Body of pancreas (tissue), 4 donors: Measurements from ENCODE around the gene PRDM16.

Experiments used
- POLR2A ChIP-seq, 3 donors: fragments of 450-650 bp; IDR thresholded peaks; one replicate each; pipeline ENCODE4 v1.6.1; 2016; ENCODE audit warnings: antibody characterized with exemption in 3 of 3, mild to moderate bottlenecking in 2 of 3
- TF ChIP-seq, protein P1 (sequence below), 7 experiments: fragments of 450-650 bp in 4 of 7; fragments of 200-600 bp in 3 of 7; sonication (generic) in 3 of 7; IDR thresholded peaks; one replicate each; pipeline ENCODE4 v1.5.1; 2016 to 2019; ENCODE audit warnings: antibody characterized with exemption in 7 of 7

DNA sequence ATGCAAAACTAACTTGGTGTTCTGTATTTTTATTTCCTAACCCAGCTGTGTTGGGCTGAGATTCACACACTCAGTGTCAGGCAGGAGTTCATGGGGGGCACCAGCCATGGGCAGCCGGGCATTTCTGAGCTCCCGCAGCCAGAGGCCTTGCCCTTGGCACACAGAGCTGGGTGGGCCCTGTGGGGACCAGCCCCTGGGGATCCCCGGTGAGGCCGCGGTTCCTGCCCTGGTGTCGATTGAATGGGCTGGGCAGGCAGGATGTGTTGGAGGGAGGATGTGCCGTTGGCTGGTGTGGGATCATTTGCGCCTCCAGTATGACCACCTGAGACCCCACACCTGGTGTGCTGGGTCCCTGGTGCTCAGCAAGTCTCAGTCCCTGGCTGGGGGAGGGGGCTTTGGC is 91.0 kb downstream of the PRDM16 start:
- TF ChIP-seq, protein P1, sequence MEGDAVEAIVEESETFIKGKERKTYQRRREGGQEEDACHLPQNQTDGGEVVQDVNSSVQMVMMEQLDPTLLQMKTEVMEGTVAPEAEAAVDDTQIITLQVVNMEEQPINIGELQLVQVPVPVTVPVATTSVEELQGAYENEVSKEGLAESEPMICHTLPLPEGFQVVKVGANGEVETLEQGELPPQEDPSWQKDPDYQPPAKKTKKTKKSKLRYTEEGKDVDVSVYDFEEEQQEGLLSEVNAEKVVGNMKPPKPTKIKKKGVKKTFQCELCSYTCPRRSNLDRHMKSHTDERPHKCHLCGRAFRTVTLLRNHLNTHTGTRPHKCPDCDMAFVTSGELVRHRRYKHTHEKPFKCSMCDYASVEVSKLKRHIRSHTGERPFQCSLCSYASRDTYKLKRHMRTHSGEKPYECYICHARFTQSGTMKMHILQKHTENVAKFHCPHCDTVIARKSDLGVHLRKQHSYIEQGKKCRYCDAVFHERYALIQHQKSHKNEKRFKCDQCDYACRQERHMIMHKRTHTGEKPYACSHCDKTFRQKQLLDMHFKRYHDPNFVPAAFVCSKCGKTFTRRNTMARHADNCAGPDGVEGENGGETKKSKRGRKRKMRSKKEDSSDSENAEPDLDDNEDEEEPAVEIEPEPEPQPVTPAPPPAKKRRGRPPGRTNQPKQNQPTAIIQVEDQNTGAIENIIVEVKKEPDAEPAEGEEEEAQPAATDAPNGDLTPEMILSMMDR (IDR thresholded peaks at IDR 0.05), result no peak
- no peak for TF ChIP-seq POLR2A (IDR thresholded peaks at IDR 0.05)
